Ovary (tissue), 9 donors: ENCODE measurements around the gene LMTK2. TPM values are rescaled to one million over a fixed set of nuclear protein-coding genes. Genes with fewer than 3 reads are reported as not detected.

Experiments used
- DNase-seq, 5 donors: peaks; one replicate each; pipeline ENCODE4 v3.0.0-alpha.2; 2019 to 2020
- H3K27ac ChIP-seq, 2 donors: fragments of 200-600 bp; one replicate each; pipeline versions ENCODE4 v1.5.1 to v1.8.0; 2019 to 2022
- H3K27me3 ChIP-seq: fragments of 200-600 bp; one replicate; pipeline ENCODE4 v1.8.0; 2022
- H3K36me3 ChIP-seq: fragments of 200-600 bp; sonication (generic); one replicate; pipeline ENCODE4 v1.5.1; 2019
- H3K4me1 ChIP-seq: one replicate; pipeline ENCODE4 v1.8.1; 2013; ENCODE audit warnings: mild to moderate bottlenecking, moderate library complexity; ENCODE audit not compliant: insufficient read depth
- H3K4me3 ChIP-seq: fragments of 200-600 bp; sonication (generic); one replicate; pipeline ENCODE4 v1.5.1; 2017
- H3K9me3 ChIP-seq, 2 donors: fragments of 200-600 bp in 1 of 2; sonication (generic) in 1 of 2; one replicate each; pipeline versions ENCODE4 v1.5.1 to v1.8.1; 2013 to 2019; ENCODE audit warnings: mild to moderate bottlenecking in 1 of 2, moderate library complexity in 1 of 2
- CTCF ChIP-seq, 3 donors: fragments of 450-650 bp in 2 of 3; fragments of 200-600 bp in 1 of 3; IDR thresholded peaks; one replicate each; pipeline versions ENCODE4 v1.5.1 to v1.8.0; 2016 to 2022; ENCODE audit warnings: antibody characterized with exemption in 3 of 3, mild to moderate bottlenecking in 1 of 3
- EP300 ChIP-seq: sonication (generic); formaldehyde crosslinking; IDR thresholded peaks from one replicate; pipeline ENCODE4 v1.6.1; 2017; ENCODE audit warnings: antibody characterized with exemption
- POLR2A ChIP-seq: fragments of 450-650 bp; IDR thresholded peaks from one replicate; pipeline ENCODE4 v1.6.1; 2017; ENCODE audit warnings: antibody characterized with exemption, mild to moderate bottlenecking, moderate library complexity
- WGBS, 3 donors: extraction: QIAGEN DNeasy Blood & Tissue Kit in 1 of 3; methylation state at CpG; one replicate each; pipeline versions ENCODE4 v1.1.5 to v1.1.7; 2013 to 2017; 5-methylcytosine and 5-hydroxymethylcytosine counted together
- intact Hi-C, 4 donors: fragments of 100-400 bp; cut with DNase I; formaldehyde crosslinking; loops; one replicate each; pipeline versions ENCODE4 v1.11.0 to v1.15.1; 2022 to 2023
- polyA plus RNA-seq, 2 donors: library from polyadenylated mRNA; stranded (reverse); fragments of 200-250 nt in 1 of 2; fragments of 350-450 nt in 1 of 2; fragmentation: Illumina TruSeq in 1 of 2; extraction: RNeasy Lipid Tissue Mini Kit (QIAGEN cat#74804) in 1 of 2; gene quantifications; one replicate each; pipeline ENCODE4 v1.2.3, GENCODE V29; 2013 to 2014
- total RNA-seq, 7 donors: library from RNA; depleted of rRNA in 2 of 7; stranded (reverse); fragments of >200 nt in 2 of 7; fragmentation: NEBNext Ultra II Directional in 3 of 7; extraction: Animal tissue kit (Norgen Biotek cat#: 25700) in 3 of 7; gene quantifications; one replicate each; pipeline versions ENCODE4 v1.1.0 to v1.2.4, GENCODE V29; 2016 to 2023
- donor health status: DM: no; HTN: no; CAD: no; lungs with moderate emphysema.
- donor health status: DM: no; HTN: no; CAD: no.
- donor health status: Bipolar disorder and iron deficiency.
- donor health status: DM: yes; HTN: yes; CAD: no.
- donor health status: DM: no; HTN: no; CAD: no.
- donor health status: DM: yes; HTN: yes; CAD: no.

LMTK2 gene
- total and polyA plus RNA-seq, 9 donors = 4.4 to 17.1 (median 12.8) TPM

GRCh38 chr7:98178321-98178720 is 71.7 kb downstream of the LMTK2 start:
- Histone ChIP-seq H3K9me3 (no peaks in the 10 kb centered on the region), H3K36me3 (no peaks in the 10 kb centered on the region), H3K27me3 (no peaks in the 10 kb centered on the region), H3K4me1 (no peaks in the 10 kb centered on the region), H3K4me3 (no peak overlapping the region), H3K27ac (no peak overlapping the region)
- 83 to 89% (median 87%) methylated on average over 16 of the region's 16 CpGs for WGBS, 3 donors
- intact Hi-C loops = no loop called here
- no peak for TF ChIP-seq CTCF (IDR thresholded peaks at IDR 0.05)
- no peak for TF ChIP-seq EP300
- TF ChIP-seq POLR2A = no peak
- DNase-seq = no peak

GRCh38 chr7:98178762-98179490 is 72.3 kb downstream of the LMTK2 start:
- no peaks in the 10 kb centered on the region for H3K27me3 ChIP-seq
- no peaks in the 10 kb centered on the region for H3K36me3 ChIP-seq
- DNase-seq = no peak
- intact Hi-C loops = no loop called here
- no peaks in the 10 kb centered on the region for H3K4me1 ChIP-seq
- no peak for TF ChIP-seq POLR2A
- TF ChIP-seq EP300 = no peak
- no peak for TF ChIP-seq CTCF (IDR thresholded peaks at IDR 0.05)
- 84 to 87% (median 86%) methylated on average over 10 of the region's 10 CpGs for WGBS, 3 donors
- H3K27ac ChIP-seq = no peak overlapping the region
- H3K4me3 ChIP-seq = no peak overlapping the region
- H3K9me3 ChIP-seq = no peaks in the 10 kb centered on the region

- Histone ChIP-seq H3K27me3 (no peaks in the 10 kb centered on the region), H3K9me3 (no peaks in the 10 kb centered on the region), H3K36me3 (no peaks in the 10 kb centered on the region), H3K4me3 (no peak overlapping the region), H3K4me1 (no peaks in the 10 kb centered on the region), H3K27ac (no peak overlapping the region)
- 83 to 90% (median 85%) methylated on average over 8 of the region's 8 CpGs for WGBS, 3 donors
- no peak for DNase-seq
- intact Hi-C loops = no loop called here
- TF ChIP-seq POLR2A (no peak), EP300 (no peak), CTCF (IDR thresholded peaks at IDR 0.05) (no peak)
These were observed 74.1 kb downstream of the LMTK2 start for GRCh38 chr7:98180751-98181150.

GRCh38 chr7:98185101-98185500 is 78.4 kb downstream of the LMTK2 start:
- Histone ChIP-seq H3K27ac (no peak overlapping the region), H3K4me1 (no peaks in the 10 kb centered on the region), H3K4me3 (no peak overlapping the region), H3K27me3 (no peaks in the 10 kb centered on the region), H3K36me3 (no peaks in the 10 kb centered on the region), H3K9me3 (no peaks in the 10 kb centered on the region)
- DNase-seq = no peak
- WGBS, 3 donors = 91 to 93% (median 93%) methylated on average over 7 of the region's 7 CpGs
- intact Hi-C loops = no loop called here
- TF ChIP-seq EP300 (no peak), POLR2A (no peak), CTCF (IDR thresholded peaks at IDR 0.05) (no peak)
